HCT116 (cell line): ENCODE results near the gene EHD3. TPM values are rescaled to one million over a fixed set of nuclear protein-coding genes. Genes with fewer than 3 reads are reported as not detected.

Experiments used
- ATAC-seq: fragments of 200-7000 bp; cut with Tn5 transposase; 2 replicates; pipeline ENCODE4 v1.9.1; 2020; ENCODE audit warnings: mild to moderate bottlenecking, moderate library complexity
- BruUV-seq: library from RNA; stranded (reverse); fragments of 400-500 nt; replicated peaks from 2 replicates; lab custom pipeline; 2021; lab: Mats Ljungman, UMichigan
- CTCF ChIA-PET: fragments of 300-600 bp; sonication (Branson Sonifier 250); formaldehyde crosslinking; loops from one replicate; lab custom pipeline; 2021; ENCODE audit warnings: antibody characterized with exemption; lab: Charles Lee
- POLR2A ChIA-PET: fragments of 300-600, 350-600 bp; sonication (Branson Sonifier 250); formaldehyde crosslinking; loops from one replicate; lab custom pipeline; 2021; ENCODE audit warnings: antibody characterized with exemption; lab: Charles Lee
- RAD21 ChIA-PET, 2 experiments: fragments of 300-600 bp; sonication (Branson Sonifier 250); formaldehyde crosslinking; loops; one replicate each; lab custom pipeline; 2023; ENCODE audit warnings: low total read pairs in 2 of 2; ENCODE audit not compliant: uncharacterized antibody in 2 of 2, unreplicated experiment in 2 of 2, low non-redundant PET in 1 of 2; lab: Charles Lee
- DNase-seq: peaks from one replicate; pipeline ENCODE4 v3.0.0-alpha.2; 2010; ENCODE audit warnings: low read depth, low spot score
- H2AFZ ChIP-seq: fragments of 200-600 bp; shearing (Covaris generic), sonication (generic); 2 replicates; pipeline ENCODE4 v1.6.1; 2017; ENCODE audit warnings: low read depth, mixed run types, mixed read lengths, antibody characterized with exemption, low read length; ENCODE audit not compliant: poor library complexity, severe bottlenecking
- H3K27ac ChIP-seq: 2 replicates; pipeline ENCODE4 v1.5.1; 2012; ENCODE audit warnings: low read depth, low read length
- H3K27me3 ChIP-seq: fragments of 200-600 bp; sonication (generic); 2 replicates; pipeline ENCODE4 v1.6.1; 2016; ENCODE audit warnings: mixed run types, low read length, mixed read lengths; ENCODE audit not compliant: insufficient read depth
- H3K36me3 ChIP-seq, 2 experiments: fragments of 200-500 bp in 1 of 2; fragments of 200-600 bp in 1 of 2; sonication (Bioruptor generic) in 1 of 2; sonication (generic) in 1 of 2; 2 replicates each; pipeline versions ENCODE4 v1.5.1 to v1.6.1; 2014 to 2016; ENCODE audit warnings: low read length in 2 of 2, inconsistent platforms in 1 of 2, mixed read lengths in 1 of 2, mixed run types in 1 of 2; ENCODE audit not compliant: insufficient read depth in 2 of 2, control insufficient read depth in 1 of 2
- H3K4me1 ChIP-seq, 2 experiments: fragments of 200-600 bp in 1 of 2; sonication (generic) in 1 of 2; 2 replicates each; pipeline versions ENCODE4 v1.5.1 to v1.6.1; 2012 to 2017; ENCODE audit warnings: low read length in 2 of 2, inconsistent platforms in 1 of 2, mild to moderate bottlenecking in 1 of 2, mixed read lengths in 1 of 2, mixed run types in 1 of 2, moderate library complexity in 1 of 2; ENCODE audit not compliant: insufficient read depth in 2 of 2, control insufficient read depth in 1 of 2
- H3K4me2 ChIP-seq: fragments of 200-600 bp; sonication (generic); 2 replicates; pipeline ENCODE4 v1.6.1; 2017; ENCODE audit warnings: mixed run types, low read length, mixed read lengths
- H3K4me3 ChIP-seq, 2 experiments: fragments of 200-600 bp in 1 of 2; sonication (generic) in 1 of 2; replicated peaks in 1 of 2; 2 replicates each; pipeline ENCODE4 v1.5.1; 2011 to 2016; ENCODE audit warnings: low read length in 2 of 2, control low read depth in 1 of 2, low read depth in 1 of 2, mild to moderate bottlenecking in 1 of 2, mixed read lengths in 1 of 2, mixed run types in 1 of 2
- H3K79me2 ChIP-seq: fragments of 200-600 bp; sonication (generic); 2 replicates; pipeline ENCODE4 v1.6.1; 2017; ENCODE audit warnings: mild to moderate bottlenecking, mixed run types, low read length, moderate library complexity, mixed read lengths; ENCODE audit not compliant: insufficient read depth
- H3K9ac ChIP-seq: fragments of 200-600 bp; sonication (generic); 2 replicates; pipeline ENCODE4 v1.6.1; 2016; ENCODE audit warnings: low read length, mixed read lengths
- H3K9me2 ChIP-seq: fragments of 200-600 bp; sonication (generic), shearing (Covaris generic); 2 replicates; pipeline ENCODE4 v1.6.1; 2017; ENCODE audit warnings: mixed run types, mild to moderate bottlenecking, moderate library complexity; ENCODE audit not compliant: insufficient read depth
- H3K9me3 ChIP-seq, 2 experiments: fragments of 200-500 bp in 1 of 2; fragments of 200-600 bp in 1 of 2; sonication (Bioruptor generic) in 1 of 2; sonication (generic) in 1 of 2; 2 replicates each; pipeline ENCODE4 v1.6.1; 2014 to 2017; ENCODE audit warnings: low read length in 2 of 2, mixed read lengths in 2 of 2, inconsistent platforms in 1 of 2, low read depth in 1 of 2, mild to moderate bottlenecking in 1 of 2, mixed run types in 1 of 2, moderate library complexity in 1 of 2; ENCODE audit not compliant: control insufficient read depth in 1 of 2, insufficient read depth in 1 of 2
- H4K20me1 ChIP-seq: fragments of 200-600 bp; sonication (generic), shearing (Covaris generic); 2 replicates; pipeline ENCODE4 v1.6.1; 2017; ENCODE audit warnings: mixed run types, mild to moderate bottlenecking, moderate library complexity; ENCODE audit not compliant: insufficient read depth
- ATF3 ChIP-seq: IDR thresholded peaks from 2 replicates; pipeline ENCODE4 v1.6.1; 2012
- CEBPB ChIP-seq: IDR thresholded peaks from 2 replicates; pipeline ENCODE4 v1.6.1; 2012; ENCODE audit warnings: low read depth
- CTCF ChIP-seq, 3 experiments: fragments of 200-600 bp in 1 of 3; sonication (generic) in 1 of 3; IDR thresholded peaks in 2 of 3; conservative IDR thresholded peaks in 1 of 3; 2 replicates each; pipeline ENCODE4 v1.5.1; 2012 to 2017; ENCODE audit warnings: low read depth in 2 of 3, low read length in 2 of 3, antibody characterized with exemption in 1 of 3, borderline replicate concordance in 1 of 3, control low read depth in 1 of 3, mild to moderate bottlenecking in 1 of 3, mixed read lengths in 1 of 3, mixed run types in 1 of 3, moderate library complexity in 1 of 3; ENCODE audit not compliant: insufficient read depth in 1 of 3
- EGR1 ChIP-seq: IDR thresholded peaks from 2 replicates; pipeline ENCODE4 v1.6.1; 2012; ENCODE audit warnings: low read depth
- ELF1 ChIP-seq: IDR thresholded peaks from 2 replicates; pipeline ENCODE4 v1.6.1; 2012; ENCODE audit warnings: low read depth, borderline replicate concordance
- EZH2 ChIP-seq: fragments of 200-600 bp; sonication (generic); IDR thresholded peaks from 2 replicates; pipeline ENCODE4 v1.6.1; 2017; ENCODE audit warnings: antibody characterized with exemption, mixed run types
- EZH2phosphoT487 ChIP-seq: fragments of 200-600 bp; IDR thresholded peaks from 2 replicates; pipeline ENCODE4 v1.6.1; 2018; ENCODE audit warnings: antibody characterized with exemption, borderline replicate concordance
- FOSL1 ChIP-seq: IDR thresholded peaks from 2 replicates; pipeline ENCODE4 v1.6.1; 2012; ENCODE audit warnings: low read depth
- JUND ChIP-seq: IDR thresholded peaks from 2 replicates; pipeline ENCODE4 v1.6.1; 2012
- POLR2A ChIP-seq: IDR thresholded peaks from 2 replicates; pipeline ENCODE4 v1.7.0; 2011; ENCODE audit warnings: borderline replicate concordance; ENCODE audit not compliant: insufficient read depth, insufficient read length; ENCODE audit errors: extremely low read depth
- POLR2AphosphoS5 ChIP-seq: IDR thresholded peaks from 2 replicates; pipeline ENCODE4 v1.6.1; 2011; ENCODE audit warnings: mild to moderate bottlenecking, low read depth, low read length, moderate library complexity
- TCF7L2 ChIP-seq: IDR thresholded peaks from 2 replicates; pipeline ENCODE4 v1.7.0; 2011; ENCODE audit warnings: borderline replicate concordance, inconsistent platforms; ENCODE audit not compliant: insufficient read depth, insufficient read length; ENCODE audit errors: extremely low read depth
- ZFX ChIP-seq: fragments of 450-650 bp; IDR thresholded peaks from 2 replicates; pipeline ENCODE4 v1.6.1; 2017
- ZNF274 ChIP-seq: fragments of 200-500 bp; sonication (Bioruptor generic); IDR thresholded peaks from 2 replicates; pipeline ENCODE4 v1.6.1; 2014; ENCODE audit warnings: mild to moderate bottlenecking, low read depth, low read length, inconsistent platforms
- intact Hi-C: fragments of 100-400 bp; cut with micrococcal nuclease; formaldehyde crosslinking; loops from 2 replicates; pipeline ENCODE4 v1.10.0; 2022
- total RNA-seq: library from RNA; stranded (reverse); gene quantifications from one replicate; pipeline ENCODE4 v1.2.1, GENCODE V29; 2021; ENCODE audit not compliant: unreplicated experiment
- TF ChIP-seq, protein P1 (sequence below): IDR thresholded peaks from 2 replicates; pipeline ENCODE4 v1.6.1; 2012
- TF ChIP-seq, protein P2 (sequence below): IDR thresholded peaks from 2 replicates; pipeline ENCODE4 v1.6.1; 2012; ENCODE audit warnings: low read depth

The EHD3 gene
- total RNA-seq, 1 experiment from 2014 or later, result not detected

- no peak overlapping the region for H3K27ac ChIP-seq
- H3K4me2 ChIP-seq, result no peak overlapping the region
- DNase-seq (no peak), ATAC-seq (no peak)
- ChIA-PET CTCF (no interaction called here), POLR2A (no interaction called here), RAD21 (no interaction called here)
- H4K20me1 ChIP-seq, result no peaks in the 10 kb centered on the region
- no peaks in the 10 kb centered on the region for H3K9me3 ChIP-seq
- H3K79me2 ChIP-seq, result no peaks in the 10 kb centered on the region
- H2AFZ ChIP-seq, result no peak overlapping the region
- no peaks in the 10 kb centered on the region; a peak in 1 of 4 replicates for H3K4me1 ChIP-seq
- H3K9me2 ChIP-seq, result no peaks in the 10 kb centered on the region
- H3K36me3 ChIP-seq, result no peaks in the 10 kb centered on the region
- no peak overlapping the region for H3K9ac ChIP-seq
- BruUV-seq, result no TSS peak
- intact Hi-C loops, result no loop called here
- no peak overlapping the region for H3K4me3 ChIP-seq
- no peak for TF ChIP-seq ELF1
- TF ChIP-seq, protein P1, sequence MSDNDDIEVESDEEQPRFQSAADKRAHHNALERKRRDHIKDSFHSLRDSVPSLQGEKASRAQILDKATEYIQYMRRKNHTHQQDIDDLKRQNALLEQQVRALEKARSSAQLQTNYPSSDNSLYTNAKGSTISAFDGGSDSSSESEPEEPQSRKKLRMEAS, result no peak
- TF ChIP-seq JUND, result no peak
- TF ChIP-seq CTCF (IDR thresholded peaks at IDR 0.05 in 2 of 3, conservative IDR thresholded peaks at IDR 0.05 in 1 of 3; ENCODE audit: borderline replicate concordance in 1 of 3, insufficient read depth in 1 of 3, low read depth in 2 of 3, low read length in 2 of 3), result no peak
- TF ChIP-seq ATF3, result no peak
- no peak for TF ChIP-seq POLR2AphosphoS5
- no peak for TF ChIP-seq EZH2
- H3K27me3 ChIP-seq, result peaks cover 17% of the 10 kb centered on the region; the same call in 1 of the 2 replicates
These were observed 65.6 kb downstream of the EHD3 start for GRCh38 chr2:31299547-31299946.

DNA sequence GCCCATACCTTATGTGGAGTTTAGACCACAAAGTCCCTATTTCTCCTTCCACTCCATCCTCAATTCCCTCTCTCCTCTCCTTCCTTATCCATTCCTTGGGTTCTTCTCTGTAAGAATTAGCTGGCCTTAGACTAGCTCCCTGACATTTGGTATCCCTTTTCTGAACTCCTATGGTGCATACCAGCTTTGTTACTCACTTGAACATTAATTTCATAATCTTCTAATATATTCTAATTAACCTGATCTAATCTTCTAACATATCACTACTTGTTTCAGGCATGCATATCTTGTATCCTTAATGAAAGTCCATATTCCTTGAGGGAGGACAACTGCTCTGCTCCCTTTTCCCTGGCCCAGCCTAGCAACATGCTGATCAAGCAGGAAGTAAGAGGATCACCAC, 66.4 kb downstream of the EHD3 start:
- H4K20me1 ChIP-seq, result no peaks in the 10 kb centered on the region
- H3K27ac ChIP-seq, result no peak overlapping the region
- no peak for ATAC-seq
- no peaks in the 10 kb centered on the region for H3K79me2 ChIP-seq
- no peak overlapping the region for H3K9ac ChIP-seq
- H3K4me3 ChIP-seq, result no peak overlapping the region
- DNase-seq, result no peak
- BruUV-seq, result no TSS peak
- H3K4me2 ChIP-seq, result no peak overlapping the region
- H2AFZ ChIP-seq, result no peak overlapping the region
- intact Hi-C loops, result no loop called here
- ChIA-PET POLR2A (no interaction called here), CTCF (no interaction called here), RAD21 (no interaction called here)
- H3K36me3 ChIP-seq, result no peaks in the 10 kb centered on the region
- H3K9me2 ChIP-seq, result no peaks in the 10 kb centered on the region
- no peaks in the 10 kb centered on the region for H3K9me3 ChIP-seq
- H3K27me3 ChIP-seq, result peaks cover 17% of the 10 kb centered on the region; the same call in 1 of the 2 replicates
- H3K4me1 ChIP-seq, result no peaks in the 10 kb centered on the region; a peak in 1 of 4 replicates
- no peak for TF ChIP-seq ZNF274
- TF ChIP-seq POLR2A, result no peak
- TF ChIP-seq ATF3, result no peak
- TF ChIP-seq ELF1, result no peak
- TF ChIP-seq JUND, result no peak
- no peak for TF ChIP-seq FOSL1
- no peak for TF ChIP-seq EZH2phosphoT487
- no peak for TF ChIP-seq TCF7L2
- no peak for TF ChIP-seq CEBPB
- TF ChIP-seq, protein P2, sequence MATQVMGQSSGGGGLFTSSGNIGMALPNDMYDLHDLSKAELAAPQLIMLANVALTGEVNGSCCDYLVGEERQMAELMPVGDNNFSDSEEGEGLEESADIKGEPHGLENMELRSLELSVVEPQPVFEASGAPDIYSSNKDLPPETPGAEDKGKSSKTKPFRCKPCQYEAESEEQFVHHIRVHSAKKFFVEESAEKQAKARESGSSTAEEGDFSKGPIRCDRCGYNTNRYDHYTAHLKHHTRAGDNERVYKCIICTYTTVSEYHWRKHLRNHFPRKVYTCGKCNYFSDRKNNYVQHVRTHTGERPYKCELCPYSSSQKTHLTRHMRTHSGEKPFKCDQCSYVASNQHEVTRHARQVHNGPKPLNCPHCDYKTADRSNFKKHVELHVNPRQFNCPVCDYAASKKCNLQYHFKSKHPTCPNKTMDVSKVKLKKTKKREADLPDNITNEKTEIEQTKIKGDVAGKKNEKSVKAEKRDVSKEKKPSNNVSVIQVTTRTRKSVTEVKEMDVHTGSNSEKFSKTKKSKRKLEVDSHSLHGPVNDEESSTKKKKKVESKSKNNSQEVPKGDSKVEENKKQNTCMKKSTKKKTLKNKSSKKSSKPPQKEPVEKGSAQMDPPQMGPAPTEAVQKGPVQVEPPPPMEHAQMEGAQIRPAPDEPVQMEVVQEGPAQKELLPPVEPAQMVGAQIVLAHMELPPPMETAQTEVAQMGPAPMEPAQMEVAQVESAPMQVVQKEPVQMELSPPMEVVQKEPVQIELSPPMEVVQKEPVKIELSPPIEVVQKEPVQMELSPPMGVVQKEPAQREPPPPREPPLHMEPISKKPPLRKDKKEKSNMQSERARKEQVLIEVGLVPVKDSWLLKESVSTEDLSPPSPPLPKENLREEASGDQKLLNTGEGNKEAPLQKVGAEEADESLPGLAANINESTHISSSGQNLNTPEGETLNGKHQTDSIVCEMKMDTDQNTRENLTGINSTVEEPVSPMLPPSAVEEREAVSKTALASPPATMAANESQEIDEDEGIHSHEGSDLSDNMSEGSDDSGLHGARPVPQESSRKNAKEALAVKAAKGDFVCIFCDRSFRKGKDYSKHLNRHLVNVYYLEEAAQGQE, result no peak
- TF ChIP-seq EGR1, result no peak
- no peak for TF ChIP-seq ZFX
